GM21447 (cell line): ENCODE measurements around the gene VEPH1.

Experiments used
- ATAC-seq: cut with Tn5 transposase; IDR thresholded peaks from one replicate; pipeline ENCODE4 v1.9.1; 2021; ENCODE audit not compliant: unreplicated experiment

The VEPH1 gene

GRCh38 chr3:157274644-157275137 lies 228.5 kb downstream of the VEPH1 start:
- no peak for ATAC-seq

- ATAC-seq = no peak
Measured at GRCh38 chr3:157271283-157271882, 231.8 kb downstream of the VEPH1 start.

GRCh38 chr3:157268026-157268425 lies 235.2 kb downstream of the VEPH1 start:
- ATAC-seq = no peak

DNA sequence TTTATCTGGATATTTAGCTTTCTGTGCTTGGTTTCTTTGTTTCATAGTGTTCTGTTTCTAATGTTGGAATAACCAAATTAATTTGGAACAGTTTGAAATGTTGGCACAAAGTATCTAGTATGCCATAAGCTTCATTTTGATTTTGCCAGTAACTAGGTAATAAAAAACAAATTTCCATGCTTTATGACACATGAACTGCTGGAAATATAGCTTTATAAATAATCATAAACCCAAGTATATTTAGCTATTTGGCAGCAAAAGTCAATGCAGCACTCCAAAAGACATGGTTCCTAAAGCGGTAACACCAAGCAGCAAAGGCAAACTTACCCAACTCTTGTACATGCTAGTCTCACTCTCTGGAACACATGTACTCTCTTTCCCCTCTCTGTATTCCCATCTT lies 237.3 kb downstream of the VEPH1 start:
- ATAC-seq = no peak

DNA sequence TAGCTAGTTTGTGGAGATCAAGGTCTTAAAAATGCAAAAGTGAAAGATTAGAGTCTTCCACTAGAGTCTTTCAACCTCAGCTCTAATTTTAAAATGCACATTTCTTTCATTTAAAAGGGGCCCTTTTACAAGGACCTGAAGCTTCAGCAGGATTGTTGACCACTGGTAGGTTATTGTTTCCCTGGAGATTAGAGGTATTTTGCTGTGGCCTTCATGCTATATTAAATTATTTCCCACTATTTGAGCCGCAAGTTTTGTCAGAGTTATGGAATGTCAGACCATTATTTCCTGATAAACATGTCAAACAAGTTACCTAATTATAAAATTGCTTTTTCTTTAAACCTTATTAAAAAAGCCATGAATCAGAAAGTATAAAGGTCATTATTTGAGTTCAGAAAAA lies 240.2 kb downstream of the VEPH1 start:
- ATAC-seq = no peak

DNA sequence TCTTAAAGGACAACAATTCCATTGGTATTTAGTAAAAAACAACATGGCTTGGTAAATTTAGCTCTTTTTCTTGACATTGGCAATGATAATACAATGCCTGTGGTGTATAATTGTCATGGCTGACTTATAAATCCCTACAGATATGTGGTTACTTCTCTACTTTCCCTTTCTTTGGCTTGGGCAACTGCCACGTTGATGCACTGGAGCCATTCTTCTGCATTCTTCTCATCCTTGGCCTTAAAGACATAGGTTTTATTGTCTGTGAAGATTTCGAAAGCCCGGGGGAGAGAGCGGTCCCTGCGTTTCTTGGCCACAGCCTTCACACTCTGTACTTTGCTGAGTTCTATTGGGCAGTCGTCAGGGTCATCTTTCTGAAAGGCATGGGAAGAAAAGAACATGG lies 242.2 kb downstream of the VEPH1 start:
- no peak for ATAC-seq

GRCh38 chr3:157259825-157260224 lies 243.4 kb downstream of the VEPH1 start:
- ATAC-seq = no peak

DNA sequence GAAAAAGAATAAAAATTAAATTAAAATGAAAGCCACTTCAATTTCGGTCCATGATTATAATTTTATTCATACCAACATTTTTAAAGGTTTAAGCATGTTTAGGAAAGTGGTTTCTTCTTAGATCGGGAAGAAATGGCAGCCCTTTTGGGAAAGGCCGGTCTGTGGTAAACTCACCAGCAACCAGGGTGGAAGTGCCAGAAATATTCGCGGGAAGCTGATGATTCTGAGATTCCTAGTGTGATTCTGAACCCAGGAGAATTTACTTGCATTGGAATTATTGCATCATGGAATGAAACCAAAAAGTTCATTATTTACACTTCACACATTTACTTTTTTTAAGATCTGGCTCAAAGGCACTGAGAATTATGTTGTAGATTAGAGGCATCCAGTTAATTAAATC lies 246.1 kb downstream of the VEPH1 start:
- ATAC-seq = no peak

DNA sequence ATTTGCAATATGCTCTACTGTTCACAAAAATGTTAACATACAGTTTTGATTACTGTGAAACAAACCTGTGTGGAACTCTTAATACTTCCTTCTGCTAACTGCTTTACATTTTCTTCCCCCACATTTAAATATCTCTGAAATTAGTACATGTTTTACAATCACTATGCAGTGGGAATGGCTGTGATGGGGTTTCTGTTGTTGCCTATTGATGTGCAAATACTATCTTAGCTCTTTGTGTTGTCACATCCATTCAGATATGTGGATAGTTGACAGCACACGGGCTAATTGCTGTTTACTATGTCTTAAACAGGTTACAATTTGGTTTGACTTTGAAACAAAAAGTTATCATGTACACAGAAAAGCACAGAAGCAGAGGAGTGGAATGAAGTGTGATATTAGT lies 247.4 kb downstream of the VEPH1 start:
- no peak for ATAC-seq

DNA sequence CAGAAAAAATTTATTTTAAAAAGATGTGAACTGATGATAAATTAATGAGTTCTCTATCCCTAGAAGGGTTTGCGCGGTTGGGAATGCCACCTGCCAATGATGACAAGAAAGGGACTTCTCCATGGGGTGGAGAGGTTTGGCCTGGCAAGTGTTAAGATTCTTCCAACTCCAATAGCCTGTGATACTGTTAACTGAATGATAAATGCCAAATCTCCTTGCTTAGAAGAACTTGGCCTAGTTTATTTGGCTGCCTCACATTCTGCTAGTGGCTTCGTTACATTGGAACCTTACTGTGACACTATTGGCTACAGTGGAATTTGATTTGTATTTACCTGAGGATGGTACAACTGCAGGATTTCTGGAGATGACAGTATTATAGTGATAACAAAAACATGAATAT lies 251.5 kb downstream of the VEPH1 start:
- ATAC-seq = no peak

DNA sequence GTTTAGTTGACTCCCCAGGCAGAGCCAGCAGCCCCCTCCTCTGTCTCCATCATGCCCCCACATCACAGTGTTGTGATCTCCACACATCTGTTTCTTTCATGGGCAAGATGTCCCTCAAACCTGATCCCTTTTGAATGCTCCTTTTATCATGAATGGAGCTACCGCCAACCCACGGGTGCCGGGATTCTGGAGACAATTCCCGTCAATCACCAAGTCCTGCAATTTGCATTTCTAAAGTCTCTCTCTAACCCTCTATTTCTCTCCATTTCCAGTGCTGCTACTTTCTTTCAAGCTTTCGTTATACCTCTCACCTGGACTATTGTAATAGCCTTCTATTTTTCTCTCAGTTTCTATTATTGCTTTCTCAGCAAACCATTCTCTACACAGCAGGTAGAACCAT lies 253.6 kb downstream of the VEPH1 start:
- ATAC-seq = no peak

- ATAC-seq = no peak
Measured at GRCh38 chr3:157248590-157249422, 254.4 kb downstream of the VEPH1 start.

DNA sequence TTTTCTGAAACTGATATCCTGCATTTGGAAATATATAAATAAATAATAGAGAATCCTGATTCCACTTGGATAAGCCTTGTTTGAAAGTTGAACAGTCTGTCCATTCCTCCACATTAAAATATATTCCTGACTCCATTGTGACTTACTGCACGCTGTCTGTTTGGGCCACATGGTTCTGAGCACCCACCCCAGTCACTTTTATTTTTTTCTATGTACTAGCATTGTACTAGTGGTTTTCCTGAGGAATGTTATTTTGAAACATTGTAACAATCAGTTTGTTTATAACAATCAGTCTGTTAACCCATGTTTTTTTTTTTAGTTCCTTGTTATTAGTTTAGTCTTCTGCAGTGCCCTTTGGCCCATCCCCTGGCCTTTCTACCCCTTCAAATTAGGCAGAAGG lies 255.8 kb downstream of the VEPH1 start:
- no peak for ATAC-seq

- ATAC-seq = no peak
Measured at GRCh38 chr3:157242836-157243235, 260.4 kb downstream of the VEPH1 start.

- ATAC-seq = no peak
Measured at GRCh38 chr3:157241599-157241998, 261.6 kb downstream of the VEPH1 start.

DNA sequence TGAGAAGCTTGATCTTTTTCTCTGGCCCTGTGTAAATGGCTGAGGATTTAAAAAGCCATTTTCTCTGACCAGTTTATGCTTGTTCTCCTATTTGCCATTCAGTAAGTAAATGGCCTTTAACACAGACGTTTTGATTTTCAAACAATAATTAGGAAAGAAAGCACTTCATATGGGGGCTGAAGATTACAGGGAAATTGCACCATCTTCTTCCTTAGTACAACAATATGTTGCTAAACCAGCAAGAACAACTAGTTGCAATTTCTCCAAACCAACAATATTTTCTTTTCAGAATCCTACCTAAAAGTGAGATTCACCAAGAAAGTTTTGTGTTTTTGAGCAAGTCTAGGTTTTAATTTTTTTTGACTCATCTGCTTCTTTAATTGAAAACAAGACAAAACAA lies 262.8 kb downstream of the VEPH1 start:
- ATAC-seq = no peak

GRCh38 chr3:157239082-157239704 lies 264.0 kb downstream of the VEPH1 start:
- peak; percentile 98 for ATAC-seq

DNA sequence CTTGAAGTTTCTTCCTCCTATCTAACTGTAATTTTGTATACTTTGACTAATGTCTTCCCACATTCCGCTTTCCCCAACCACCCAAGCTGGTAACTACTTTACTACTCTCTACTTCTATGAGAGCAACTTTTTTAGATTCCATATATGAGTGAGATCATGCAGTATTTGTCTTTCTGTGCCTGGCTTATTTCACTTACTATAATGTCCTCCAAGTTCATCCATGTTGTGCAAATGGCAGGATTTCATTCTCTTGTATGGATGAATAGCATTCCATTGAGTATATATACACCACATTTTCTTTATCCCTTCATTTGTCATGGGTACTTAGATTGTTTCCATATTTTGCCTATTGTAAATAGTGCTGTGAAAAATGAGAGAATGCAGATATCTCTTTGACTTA lies 264.8 kb downstream of the VEPH1 start:
- ATAC-seq = no peak

DNA sequence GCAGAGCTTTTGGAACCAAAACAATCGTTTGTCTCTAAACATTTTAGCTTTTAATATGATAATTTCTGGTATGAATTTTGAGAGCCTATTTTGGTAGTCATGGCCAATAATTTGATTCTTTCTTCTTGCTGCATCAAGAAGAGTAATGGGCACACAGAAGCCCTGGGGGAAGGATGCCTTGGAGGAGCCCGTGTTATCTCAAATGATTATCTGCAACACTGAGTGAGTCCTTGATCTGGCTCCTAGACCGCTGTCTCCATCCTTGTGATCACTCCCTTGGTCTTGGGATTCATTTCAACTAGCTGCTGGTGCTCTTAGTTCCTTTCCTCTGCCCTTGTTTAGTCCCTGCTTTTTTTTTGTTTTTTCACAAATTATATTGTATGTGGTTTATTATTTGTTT lies 265.3 kb downstream of the VEPH1 start:
- no peak for ATAC-seq

- no peak for ATAC-seq
Measured at GRCh38 chr3:157235291-157235690, 267.9 kb downstream of the VEPH1 start.

DNA sequence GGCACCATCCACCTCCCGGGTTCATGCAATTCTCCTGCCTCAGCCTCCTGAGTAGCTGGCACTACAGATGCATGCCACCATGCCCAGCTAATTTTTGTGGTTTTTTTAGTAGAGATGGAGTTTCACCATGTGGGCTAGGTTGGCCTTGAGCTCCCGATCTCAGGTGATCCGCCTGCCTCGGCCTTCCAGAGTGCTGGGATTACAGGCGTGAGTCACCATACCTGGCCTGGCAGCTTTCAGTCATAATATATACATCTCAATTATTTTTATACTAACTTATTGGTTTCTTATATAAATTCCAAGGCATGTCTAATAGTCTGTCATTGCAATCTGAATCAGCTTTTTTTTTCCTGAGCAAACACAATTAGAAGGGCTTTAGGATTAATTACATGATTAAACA lies 269.3 kb downstream of the VEPH1 start:
- ATAC-seq = no peak

GRCh38 chr3:157232141-157232540 lies 271.1 kb downstream of the VEPH1 start:
- ATAC-seq = no peak
